ENCODE measurements around the gene ARHGAP24. TPM values are rescaled to one million over a fixed set of nuclear protein-coding genes. Genes with fewer than 3 reads are reported as not detected.

ARHGAP24 gene
- polyA plus RNA-seq, 2 of the 4 experiments (the other 2 are of a cell fraction), result 1.7 to 12.1 TPM

DNA sequence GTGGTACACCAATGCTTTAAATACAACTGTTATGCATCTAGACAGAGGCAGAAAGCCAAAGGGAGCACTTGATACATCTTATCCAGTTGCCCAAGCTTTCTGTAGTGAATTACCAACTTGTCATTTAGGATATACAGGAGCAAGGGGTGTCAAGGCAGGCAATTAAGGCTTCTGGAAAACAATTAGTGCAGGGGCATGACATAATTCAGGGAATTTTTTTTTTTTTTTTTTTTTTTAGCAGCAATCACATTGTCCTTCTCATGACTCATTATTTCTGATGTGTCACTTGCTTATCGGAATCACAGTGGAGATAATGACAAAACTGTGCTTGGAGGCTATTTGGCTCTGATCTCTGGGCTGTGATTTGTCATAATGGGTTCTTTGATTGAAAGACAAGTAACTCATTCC is 259.5 kb downstream of the ARHGAP24 start:
- DNase-seq (ENCODE audit: low read depth in 1 of 2, low spot score in 1 of 2) (no peak), FAIRE-seq (no peak), ATAC-seq (no peak)
- Histone ChIP-seq H3K4me3 (no peak overlapping the region), H3K9me3 (no peaks in the 10 kb centered on the region), H3K4me1 (peaks cover 9% of the 10 kb centered on the region; the same call in 1 of the 3 replicates), H3K4me2 (no peak overlapping the region), H3K27ac (no peak overlapping the region)
- 20% methylated on average over 1 of the region's 1 CpG for WGBS (ENCODE audit: missing lambda C conversion rate)
- CTCF ChIA-PET, result no interaction called here
- TF ChIP-seq, protein P1, sequence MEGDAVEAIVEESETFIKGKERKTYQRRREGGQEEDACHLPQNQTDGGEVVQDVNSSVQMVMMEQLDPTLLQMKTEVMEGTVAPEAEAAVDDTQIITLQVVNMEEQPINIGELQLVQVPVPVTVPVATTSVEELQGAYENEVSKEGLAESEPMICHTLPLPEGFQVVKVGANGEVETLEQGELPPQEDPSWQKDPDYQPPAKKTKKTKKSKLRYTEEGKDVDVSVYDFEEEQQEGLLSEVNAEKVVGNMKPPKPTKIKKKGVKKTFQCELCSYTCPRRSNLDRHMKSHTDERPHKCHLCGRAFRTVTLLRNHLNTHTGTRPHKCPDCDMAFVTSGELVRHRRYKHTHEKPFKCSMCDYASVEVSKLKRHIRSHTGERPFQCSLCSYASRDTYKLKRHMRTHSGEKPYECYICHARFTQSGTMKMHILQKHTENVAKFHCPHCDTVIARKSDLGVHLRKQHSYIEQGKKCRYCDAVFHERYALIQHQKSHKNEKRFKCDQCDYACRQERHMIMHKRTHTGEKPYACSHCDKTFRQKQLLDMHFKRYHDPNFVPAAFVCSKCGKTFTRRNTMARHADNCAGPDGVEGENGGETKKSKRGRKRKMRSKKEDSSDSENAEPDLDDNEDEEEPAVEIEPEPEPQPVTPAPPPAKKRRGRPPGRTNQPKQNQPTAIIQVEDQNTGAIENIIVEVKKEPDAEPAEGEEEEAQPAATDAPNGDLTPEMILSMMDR (IDR thresholded peaks at IDR 0.05), result no peak
- TF ChIP-seq FOSL2 (IDR thresholded peaks at IDR 0.05) (no peak), FOSL2 (CRISPR knock-in tag; IDR thresholded peaks at IDR 0.05) (peak; percentile 21; the same call in 1 of the 2 replicates)
- TF ChIP-seq, protein P2, sequence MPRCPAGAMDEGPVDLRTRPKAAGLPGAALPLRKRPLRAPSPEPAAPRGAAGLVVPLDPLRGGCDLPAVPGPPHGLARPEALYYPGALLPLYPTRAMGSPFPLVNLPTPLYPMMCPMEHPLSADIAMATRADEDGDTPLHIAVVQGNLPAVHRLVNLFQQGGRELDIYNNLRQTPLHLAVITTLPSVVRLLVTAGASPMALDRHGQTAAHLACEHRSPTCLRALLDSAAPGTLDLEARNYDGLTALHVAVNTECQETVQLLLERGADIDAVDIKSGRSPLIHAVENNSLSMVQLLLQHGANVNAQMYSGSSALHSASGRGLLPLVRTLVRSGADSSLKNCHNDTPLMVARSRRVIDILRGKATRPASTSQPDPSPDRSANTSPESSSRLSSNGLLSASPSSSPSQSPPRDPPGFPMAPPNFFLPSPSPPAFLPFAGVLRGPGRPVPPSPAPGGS (IDR thresholded peaks at IDR 0.05), result no peak
- TF ChIP-seq, protein P3, sequence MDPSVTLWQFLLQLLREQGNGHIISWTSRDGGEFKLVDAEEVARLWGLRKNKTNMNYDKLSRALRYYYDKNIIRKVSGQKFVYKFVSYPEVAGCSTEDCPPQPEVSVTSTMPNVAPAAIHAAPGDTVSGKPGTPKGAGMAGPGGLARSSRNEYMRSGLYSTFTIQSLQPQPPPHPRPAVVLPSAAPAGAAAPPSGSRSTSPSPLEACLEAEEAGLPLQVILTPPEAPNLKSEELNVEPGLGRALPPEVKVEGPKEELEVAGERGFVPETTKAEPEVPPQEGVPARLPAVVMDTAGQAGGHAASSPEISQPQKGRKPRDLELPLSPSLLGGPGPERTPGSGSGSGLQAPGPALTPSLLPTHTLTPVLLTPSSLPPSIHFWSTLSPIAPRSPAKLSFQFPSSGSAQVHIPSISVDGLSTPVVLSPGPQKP (IDR thresholded peaks at IDR 0.05; ENCODE audit: low read depth, low read length), result no peak
- TF ChIP-seq, protein P4, sequence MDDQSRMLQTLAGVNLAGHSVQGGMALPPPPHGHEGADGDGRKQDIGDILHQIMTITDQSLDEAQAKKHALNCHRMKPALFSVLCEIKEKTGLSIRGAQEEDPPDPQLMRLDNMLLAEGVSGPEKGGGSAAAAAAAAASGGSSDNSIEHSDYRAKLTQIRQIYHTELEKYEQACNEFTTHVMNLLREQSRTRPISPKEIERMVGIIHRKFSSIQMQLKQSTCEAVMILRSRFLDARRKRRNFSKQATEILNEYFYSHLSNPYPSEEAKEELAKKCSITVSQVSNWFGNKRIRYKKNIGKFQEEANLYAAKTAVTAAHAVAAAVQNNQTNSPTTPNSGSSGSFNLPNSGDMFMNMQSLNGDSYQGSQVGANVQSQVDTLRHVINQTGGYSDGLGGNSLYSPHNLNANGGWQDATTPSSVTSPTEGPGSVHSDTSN (IDR thresholded peaks at IDR 0.05), result no peak
- POLR2A ChIA-PET, result no interaction called here

DNA sequence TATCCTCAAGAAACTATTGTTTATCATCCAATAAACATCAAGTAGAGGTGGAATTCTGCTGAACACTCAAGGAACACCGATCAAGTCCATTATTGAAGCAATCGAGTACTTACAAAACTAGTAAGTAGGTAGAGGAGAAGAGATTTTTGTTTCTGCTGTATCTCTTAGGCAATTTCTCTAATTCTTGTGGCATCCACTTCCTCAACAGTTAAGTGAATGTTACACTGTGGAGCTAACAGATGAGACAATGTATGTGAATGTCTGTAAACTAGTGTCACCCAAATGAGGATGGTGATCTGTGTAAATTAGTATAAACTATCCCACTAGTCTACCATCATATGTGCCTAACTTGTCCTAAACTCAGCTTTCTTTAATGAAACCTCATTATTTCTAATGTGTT is 261.6 kb downstream of the ARHGAP24 start:
- 98% methylated on average over 2 of the region's 2 CpGs for WGBS (ENCODE audit: missing lambda C conversion rate)
- POLR2A ChIA-PET, result no interaction called here
- TF ChIP-seq JUN (IDR thresholded peaks at IDR 0.05) (no peak), HOXB5 (CRISPR knock-in tag; IDR thresholded peaks at IDR 0.05) (no peak), RFX5 (IDR thresholded peaks at IDR 0.05) (no peak), KDM5A (IDR thresholded peaks at IDR 0.05) (no peak), POLR2AphosphoS2 (conservative IDR thresholded peaks at IDR 0.05; ENCODE audit: low read length) (no peak), BHLHE40 (IDR thresholded peaks at IDR 0.05; ENCODE audit: low read depth, low read length) (no peak), TP53 (CRISPR knock-in tag; IDR thresholded peaks at IDR 0.05) (no peak)
- TF ChIP-seq, protein P5, sequence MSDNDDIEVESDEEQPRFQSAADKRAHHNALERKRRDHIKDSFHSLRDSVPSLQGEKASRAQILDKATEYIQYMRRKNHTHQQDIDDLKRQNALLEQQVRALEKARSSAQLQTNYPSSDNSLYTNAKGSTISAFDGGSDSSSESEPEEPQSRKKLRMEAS (IDR thresholded peaks at IDR 0.05), result no peak
- TF ChIP-seq, protein P4 (IDR thresholded peaks at IDR 0.05), result no peak
- TF ChIP-seq, protein P6, sequence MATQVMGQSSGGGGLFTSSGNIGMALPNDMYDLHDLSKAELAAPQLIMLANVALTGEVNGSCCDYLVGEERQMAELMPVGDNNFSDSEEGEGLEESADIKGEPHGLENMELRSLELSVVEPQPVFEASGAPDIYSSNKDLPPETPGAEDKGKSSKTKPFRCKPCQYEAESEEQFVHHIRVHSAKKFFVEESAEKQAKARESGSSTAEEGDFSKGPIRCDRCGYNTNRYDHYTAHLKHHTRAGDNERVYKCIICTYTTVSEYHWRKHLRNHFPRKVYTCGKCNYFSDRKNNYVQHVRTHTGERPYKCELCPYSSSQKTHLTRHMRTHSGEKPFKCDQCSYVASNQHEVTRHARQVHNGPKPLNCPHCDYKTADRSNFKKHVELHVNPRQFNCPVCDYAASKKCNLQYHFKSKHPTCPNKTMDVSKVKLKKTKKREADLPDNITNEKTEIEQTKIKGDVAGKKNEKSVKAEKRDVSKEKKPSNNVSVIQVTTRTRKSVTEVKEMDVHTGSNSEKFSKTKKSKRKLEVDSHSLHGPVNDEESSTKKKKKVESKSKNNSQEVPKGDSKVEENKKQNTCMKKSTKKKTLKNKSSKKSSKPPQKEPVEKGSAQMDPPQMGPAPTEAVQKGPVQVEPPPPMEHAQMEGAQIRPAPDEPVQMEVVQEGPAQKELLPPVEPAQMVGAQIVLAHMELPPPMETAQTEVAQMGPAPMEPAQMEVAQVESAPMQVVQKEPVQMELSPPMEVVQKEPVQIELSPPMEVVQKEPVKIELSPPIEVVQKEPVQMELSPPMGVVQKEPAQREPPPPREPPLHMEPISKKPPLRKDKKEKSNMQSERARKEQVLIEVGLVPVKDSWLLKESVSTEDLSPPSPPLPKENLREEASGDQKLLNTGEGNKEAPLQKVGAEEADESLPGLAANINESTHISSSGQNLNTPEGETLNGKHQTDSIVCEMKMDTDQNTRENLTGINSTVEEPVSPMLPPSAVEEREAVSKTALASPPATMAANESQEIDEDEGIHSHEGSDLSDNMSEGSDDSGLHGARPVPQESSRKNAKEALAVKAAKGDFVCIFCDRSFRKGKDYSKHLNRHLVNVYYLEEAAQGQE (IDR thresholded peaks at IDR 0.05), result no peak
- TF ChIP-seq, protein P1 (IDR thresholded peaks at IDR 0.05), result no peak

More for the DNA sequence above, 261.6 kb downstream of the ARHGAP24 start:
- Histone ChIP-seq H3K9me3 (no peaks in the 10 kb centered on the region), H3K4me2 (no peak overlapping the region), H3K4me3 (no peak overlapping the region), H3K27ac (no peak overlapping the region), H3K4me1 (peaks cover 24% of the 10 kb centered on the region; the same call in 2 of the 3 replicates)
- no peak for ATAC-seq
- no peak for FAIRE-seq
- CTCF ChIA-PET, result interaction anchor here (2.0 kb wide), 1 partner anchor 11 kb away, joined by 8 read pairs; no protein-coding TSS in a partner anchor
- no peak for DNase-seq (ENCODE audit: low read depth in 1 of 2, low spot score in 1 of 2)

All from A549 (cell line).